Amniotic epithelial cell (primary cell): Measurements from ENCODE around the gene RUNX2.
"Not testable (repeated sequence)": the region's sequence is repeated elsewhere in the genome, so short reads cannot be mapped to it uniquely, and the experiment has no call there.

Experiments used
- DNase-seq: peaks from one replicate; pipeline ENCODE4 v3.0.0-alpha.2; 2010; ENCODE audit warnings: low read depth

The RUNX2 gene

GRCh38 chr6:45648262-45648620 lies 320.1 kb downstream of the RUNX2 start:
- no peak for DNase-seq

GRCh38 chr6:45650524-45651135 lies 322.5 kb downstream of the RUNX2 start:
- peak; percentile 95 for DNase-seq

- no peak for DNase-seq
Observed at GRCh38 chr6:45651301-45651700, 323.2 kb downstream of the RUNX2 start.

GRCh38 chr6:45652416-45652815 lies 324.3 kb downstream of the RUNX2 start:
- DNase-seq: no peak

GRCh38 chr6:45653117-45653883 lies 325.2 kb downstream of the RUNX2 start:
- no peak for DNase-seq

GRCh38 chr6:45654673-45655072 lies 326.5 kb downstream of the RUNX2 start:
- no peak for DNase-seq

- peak; percentile 100 for DNase-seq
Observed at GRCh38 chr6:45655745-45656476, 327.8 kb downstream of the RUNX2 start.

GRCh38 chr6:45657226-45657625 lies 329.1 kb downstream of the RUNX2 start:
- DNase-seq: peak; percentile 68

- no peak for DNase-seq
Observed at GRCh38 chr6:45658400-45658799, 330.3 kb downstream of the RUNX2 start.

GRCh38 chr6:45658958-45659357 lies 330.8 kb downstream of the RUNX2 start:
- DNase-seq: no peak

GRCh38 chr6:45661661-45662060 lies 333.5 kb downstream of the RUNX2 start:
- DNase-seq: peak; percentile 78

GRCh38 chr6:45663251-45664221 lies 335.4 kb downstream of the RUNX2 start:
- DNase-seq: no peak

- DNase-seq: no peak
Observed at GRCh38 chr6:45664707-45665106, 336.6 kb downstream of the RUNX2 start.

- DNase-seq: peak; percentile 68
Observed at GRCh38 chr6:45665859-45666258, 337.7 kb downstream of the RUNX2 start.

GRCh38 chr6:45666846-45667245 lies 338.7 kb downstream of the RUNX2 start:
- no peak for DNase-seq

- DNase-seq: no peak
Observed at GRCh38 chr6:45667300-45667699, 339.2 kb downstream of the RUNX2 start.

GRCh38 chr6:45667766-45668165 lies 339.6 kb downstream of the RUNX2 start:
- DNase-seq: no peak

GRCh38 chr6:45668705-45669104 lies 340.6 kb downstream of the RUNX2 start:
- no peak for DNase-seq

GRCh38 chr6:45673167-45673566 lies 345.0 kb downstream of the RUNX2 start:
- DNase-seq: not testable (repeated sequence)

GRCh38 chr6:45675166-45675565 lies 347.0 kb downstream of the RUNX2 start:
- not testable (repeated sequence) for DNase-seq

GRCh38 chr6:45675634-45676033 lies 347.5 kb downstream of the RUNX2 start:
- DNase-seq: no peak

- no peak for DNase-seq
Observed at GRCh38 chr6:45676380-45676779, 348.2 kb downstream of the RUNX2 start.
